ENCODE data around the gene SPCS1.

Gene SPCS1

DNA sequence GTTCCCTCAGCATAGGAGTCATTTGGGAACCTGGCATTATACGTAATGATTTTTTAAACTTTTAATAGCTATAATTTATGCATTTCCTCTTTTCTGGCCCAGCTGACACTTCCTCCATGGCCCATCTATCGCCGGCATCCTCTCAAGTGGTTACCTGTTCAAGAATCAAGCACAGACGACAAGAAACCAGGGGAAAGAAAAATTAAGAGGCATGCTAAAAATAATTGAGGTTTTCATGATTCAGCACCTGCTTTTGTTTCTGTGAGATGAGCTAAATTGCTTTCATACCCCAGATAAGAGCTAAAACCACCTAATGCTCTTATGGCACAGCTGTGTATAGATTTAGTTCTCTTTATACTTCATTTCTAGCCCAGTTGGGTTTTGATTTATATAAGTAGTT lies 1.7 kb downstream of the SPCS1 start:
- TF ChIP-seq, protein P1, sequence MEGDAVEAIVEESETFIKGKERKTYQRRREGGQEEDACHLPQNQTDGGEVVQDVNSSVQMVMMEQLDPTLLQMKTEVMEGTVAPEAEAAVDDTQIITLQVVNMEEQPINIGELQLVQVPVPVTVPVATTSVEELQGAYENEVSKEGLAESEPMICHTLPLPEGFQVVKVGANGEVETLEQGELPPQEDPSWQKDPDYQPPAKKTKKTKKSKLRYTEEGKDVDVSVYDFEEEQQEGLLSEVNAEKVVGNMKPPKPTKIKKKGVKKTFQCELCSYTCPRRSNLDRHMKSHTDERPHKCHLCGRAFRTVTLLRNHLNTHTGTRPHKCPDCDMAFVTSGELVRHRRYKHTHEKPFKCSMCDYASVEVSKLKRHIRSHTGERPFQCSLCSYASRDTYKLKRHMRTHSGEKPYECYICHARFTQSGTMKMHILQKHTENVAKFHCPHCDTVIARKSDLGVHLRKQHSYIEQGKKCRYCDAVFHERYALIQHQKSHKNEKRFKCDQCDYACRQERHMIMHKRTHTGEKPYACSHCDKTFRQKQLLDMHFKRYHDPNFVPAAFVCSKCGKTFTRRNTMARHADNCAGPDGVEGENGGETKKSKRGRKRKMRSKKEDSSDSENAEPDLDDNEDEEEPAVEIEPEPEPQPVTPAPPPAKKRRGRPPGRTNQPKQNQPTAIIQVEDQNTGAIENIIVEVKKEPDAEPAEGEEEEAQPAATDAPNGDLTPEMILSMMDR (conservative IDR thresholded peaks at IDR 0.05) = no peak
- TF ChIP-seq ZFX (IDR thresholded peaks at IDR 0.05) = no peak
- no peak overlapping the region for H3K27ac ChIP-seq

DNA sequence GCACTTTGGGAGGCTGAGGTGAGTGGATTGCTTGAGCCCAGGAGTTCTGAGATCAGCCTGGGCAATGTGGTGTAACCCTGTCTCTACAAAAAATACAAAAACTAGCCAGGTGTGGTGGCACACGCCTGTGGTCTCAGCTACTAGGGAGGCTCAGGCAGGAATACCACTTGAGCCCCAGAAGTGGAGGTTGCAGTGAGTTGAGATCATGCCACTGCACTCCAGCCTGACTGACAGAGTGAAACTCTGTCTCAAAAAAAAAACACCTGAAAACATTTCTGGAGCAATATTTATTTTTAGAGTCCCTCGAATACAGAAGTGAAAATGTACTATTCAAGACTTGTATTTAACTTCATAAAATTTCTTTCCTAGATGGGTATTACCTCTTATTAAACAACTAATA lies 4.6 kb downstream of the SPCS1 start:
- no peak overlapping the region for H3K27ac ChIP-seq
- TF ChIP-seq, protein P1 (conservative IDR thresholded peaks at IDR 0.05) = no peak
- TF ChIP-seq ZFX (IDR thresholded peaks at IDR 0.05) = no peak

DNA sequence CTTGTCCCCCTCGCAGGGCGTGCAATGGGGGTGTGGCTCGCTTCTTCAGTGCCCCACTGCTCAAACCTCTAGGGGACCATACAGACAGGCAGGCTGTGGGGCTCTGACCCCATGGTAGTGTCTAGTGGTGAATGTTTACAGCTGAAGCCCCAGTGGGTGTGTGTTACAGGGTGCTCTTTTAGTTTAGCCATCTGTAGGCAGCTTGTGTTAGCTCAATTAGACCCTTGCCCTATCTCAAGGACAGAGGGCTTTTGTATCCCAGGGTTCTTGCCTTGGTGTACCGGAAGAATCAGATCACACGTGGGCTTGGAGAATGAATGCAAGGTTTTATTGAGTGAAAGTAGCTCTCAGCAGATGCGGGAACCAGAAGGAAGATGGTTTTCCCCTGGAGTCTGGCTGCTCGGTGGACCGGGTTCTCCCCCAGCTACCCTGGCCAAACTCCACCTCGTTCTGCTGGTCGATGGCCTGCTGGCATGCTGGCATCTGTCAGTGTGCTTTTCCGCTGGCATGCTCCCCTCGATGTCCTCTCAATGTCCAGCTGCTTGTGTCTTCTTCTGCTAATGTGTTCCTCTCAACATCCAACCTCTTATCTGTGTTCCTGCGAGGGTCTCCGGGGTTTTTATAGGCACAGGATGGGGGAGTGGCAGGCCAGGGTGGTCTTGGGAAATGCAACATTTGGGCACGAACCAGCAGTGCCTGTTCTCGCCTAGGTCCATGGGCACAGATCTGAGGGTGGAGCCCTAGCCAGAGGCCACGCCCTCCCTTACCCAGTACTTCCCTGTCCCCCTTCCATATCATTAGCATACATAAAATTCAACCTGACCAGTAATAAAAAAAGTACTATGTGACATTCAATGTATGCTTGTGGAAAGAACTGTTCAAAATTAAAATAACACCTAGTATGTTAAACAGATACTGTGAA lies 6.6 kb downstream of the SPCS1 start:
- no peak overlapping the region for H3K27ac ChIP-seq
- TF ChIP-seq, protein P1 (conservative IDR thresholded peaks at IDR 0.05) = no peak
- no peak for TF ChIP-seq ZFX (IDR thresholded peaks at IDR 0.05)

DNA sequence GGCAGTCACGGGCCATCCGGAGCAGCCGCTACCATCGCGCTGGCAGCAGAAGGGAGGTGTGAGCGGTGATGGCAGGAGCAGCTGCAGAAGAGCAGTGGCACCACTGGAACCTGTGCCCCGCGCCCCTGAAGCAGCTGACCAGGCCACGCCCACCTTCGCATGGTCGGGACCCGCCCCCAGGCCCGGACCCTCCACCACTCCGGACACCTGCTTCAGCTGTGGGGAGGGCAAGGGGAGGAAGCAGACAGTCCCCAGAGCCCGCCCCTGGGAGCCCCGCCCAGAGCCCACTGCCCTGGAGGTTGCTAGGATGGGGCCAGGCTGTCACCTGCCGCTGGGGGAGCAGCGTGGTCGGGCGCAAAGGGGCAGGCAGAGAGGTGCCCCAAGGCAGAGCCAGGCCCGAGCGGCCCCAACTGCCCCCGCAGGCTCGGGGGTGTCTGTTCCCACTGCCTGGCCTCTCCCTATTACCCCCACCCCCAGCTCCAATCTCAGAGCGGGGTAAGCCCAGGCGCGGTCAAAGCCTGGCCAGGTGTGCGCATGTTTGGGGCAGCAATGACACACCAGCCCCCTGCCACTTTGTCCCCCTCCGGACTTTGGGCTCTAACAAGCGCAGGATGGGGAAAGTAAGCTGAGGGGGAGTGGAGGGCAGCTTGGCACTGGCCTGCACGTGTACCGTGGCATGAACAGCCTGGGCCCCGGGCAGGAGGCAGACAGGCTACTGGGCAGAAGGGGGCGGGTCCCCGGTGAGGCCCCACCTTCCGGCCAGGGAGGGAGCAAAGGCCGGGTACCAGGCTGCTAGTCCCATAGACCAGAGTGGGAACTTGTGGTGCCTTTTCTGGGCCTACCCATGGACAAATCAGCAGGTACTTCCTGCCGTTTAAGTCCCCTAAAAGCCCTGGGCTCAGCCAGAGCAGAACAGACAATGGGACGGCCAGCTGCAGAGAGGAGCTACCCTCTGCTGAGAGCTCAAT lies 8.7 kb downstream of the SPCS1 start:
- H3K27ac ChIP-seq = no peak overlapping the region
- TF ChIP-seq, protein P1 (conservative IDR thresholded peaks at IDR 0.05) = no peak
- no peak for TF ChIP-seq ZFX (IDR thresholded peaks at IDR 0.05)

DNA sequence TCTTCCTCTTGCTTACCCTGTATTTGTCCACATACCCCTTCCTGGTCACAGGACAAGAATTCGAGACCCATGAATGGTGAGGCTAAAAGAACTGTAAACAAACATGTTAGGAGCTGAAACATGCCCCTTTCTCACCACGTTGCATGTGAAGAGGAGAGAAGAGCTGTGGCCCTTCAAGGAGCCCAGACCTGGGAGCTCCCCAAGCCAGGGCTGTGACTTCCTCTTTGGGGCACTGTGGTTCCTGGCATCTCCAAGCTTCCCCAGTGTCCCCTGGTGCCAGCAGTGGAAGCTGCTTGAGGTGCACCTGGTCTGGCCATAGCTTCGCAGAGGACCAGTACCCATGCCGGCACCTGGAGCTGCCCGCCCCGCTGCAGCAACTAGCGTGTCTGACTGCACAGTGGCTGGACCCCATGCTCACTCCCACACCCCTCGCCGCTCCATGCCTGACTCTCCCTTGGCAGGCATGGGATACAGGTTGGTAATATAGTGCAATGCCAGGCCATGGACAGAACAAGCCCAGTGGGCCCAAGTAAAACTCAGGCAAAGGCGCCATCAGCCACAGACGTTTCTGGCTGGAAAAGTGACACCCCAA lies 9.9 kb downstream of the SPCS1 start:
- TF ChIP-seq, protein P1 (conservative IDR thresholded peaks at IDR 0.05) = no peak
- no peak for TF ChIP-seq ZFX (IDR thresholded peaks at IDR 0.05)
- no peak overlapping the region for H3K27ac ChIP-seq

DNA sequence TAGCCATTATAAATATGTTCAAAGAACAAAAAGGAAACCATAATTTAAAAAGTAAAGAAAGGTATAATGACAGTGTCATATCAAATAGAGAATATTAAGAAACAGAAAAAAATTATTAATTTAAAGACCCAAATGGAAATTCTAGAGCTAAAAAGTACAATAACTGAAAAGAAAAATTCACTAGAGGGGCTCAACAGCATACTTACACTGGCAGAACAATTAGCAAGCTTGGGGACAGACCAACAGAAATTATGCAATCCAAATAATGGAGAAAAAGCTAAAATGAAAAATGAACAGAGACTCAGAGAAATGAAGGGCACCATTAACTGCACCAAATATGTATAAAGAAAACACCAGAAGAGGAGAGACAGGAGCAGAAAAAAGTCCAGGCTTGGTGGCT lies 13.7 kb downstream of the SPCS1 start:
- no peak overlapping the region for H3K27ac ChIP-seq
- TF ChIP-seq, protein P1 (conservative IDR thresholded peaks at IDR 0.05) = no peak
- TF ChIP-seq ZFX (IDR thresholded peaks at IDR 0.05) = no peak

Measured in C4-2B (cell line).